Mesenteric fat pad (tissue), 1 donor: ENCODE measurements around the gene C6orf58. TPM values are rescaled to one million over a fixed set of nuclear protein-coding genes. Genes with fewer than 3 reads are reported as not detected.

Experiments used
- DNase-seq: peaks from one replicate; pipeline ENCODE4 v3.0.0-alpha.2; 2020; ENCODE audit warnings: low spot score
- long read RNA-seq: library from polyadenylated mRNA; unstranded; transcript quantifications from one replicate; pipeline ENCODE4 v2.0.0, GENCODE V29; 2020
- total RNA-seq: library from RNA; stranded (reverse); fragmentation: NEBNext Ultra II Directional; extraction: Animal tissue kit (Norgen Biotek cat#: 25700); gene quantifications from one replicate; pipeline ENCODE4 v1.2.1, GENCODE V29; 2021
- donor health status: DM: yes; HTN: yes; CAD: no.

The C6orf58 gene
- total RNA-seq = not detected
- long read RNA-seq = 0 reads

DNA sequence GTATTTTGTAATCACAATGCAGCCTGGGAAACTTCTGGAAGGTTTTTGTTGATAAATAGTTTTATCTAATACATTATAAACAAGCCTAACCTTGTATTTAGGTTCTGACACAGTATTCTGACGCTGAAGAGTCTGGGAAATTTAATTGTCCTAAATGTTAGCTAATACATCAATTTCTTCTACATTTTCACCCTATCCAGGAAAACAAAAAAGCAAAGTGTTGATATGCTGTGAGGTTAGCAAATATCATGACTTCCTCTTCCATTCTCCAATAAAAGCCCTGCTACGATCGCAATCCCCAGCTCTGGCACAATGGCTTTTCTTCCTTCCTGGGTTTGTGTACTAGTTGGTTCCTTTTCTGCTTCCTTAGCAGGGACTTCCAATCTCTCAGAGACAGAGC, at the start of gene C6orf58:
Gene C6orf58, plus strand, starts transcription at position 301 of the 400 bp plus-strand sequence. Its CDS starts 12 bp downstream, at position 313.
- no peak for DNase-seq

DNA sequence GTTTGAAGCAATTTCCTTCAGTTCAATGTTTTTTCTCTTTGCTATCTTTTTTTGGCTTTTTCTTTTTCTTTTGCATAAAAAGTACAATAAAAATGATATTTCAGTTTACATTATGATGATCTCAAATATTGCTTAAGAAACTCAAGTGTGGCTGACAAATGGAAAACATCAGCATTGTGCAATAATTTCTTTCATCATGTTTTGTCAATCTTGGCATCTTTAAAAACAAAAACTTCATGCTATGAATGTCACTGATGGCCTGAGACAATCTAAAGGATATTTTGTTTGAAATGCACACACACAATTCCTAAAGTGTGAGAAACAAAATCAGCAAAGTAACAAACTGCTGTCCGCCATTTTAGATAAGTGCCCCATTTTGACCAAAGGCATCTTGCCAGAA, 44.0 kb upstream of the C6orf58 start:
- DNase-seq = no peak

DNA sequence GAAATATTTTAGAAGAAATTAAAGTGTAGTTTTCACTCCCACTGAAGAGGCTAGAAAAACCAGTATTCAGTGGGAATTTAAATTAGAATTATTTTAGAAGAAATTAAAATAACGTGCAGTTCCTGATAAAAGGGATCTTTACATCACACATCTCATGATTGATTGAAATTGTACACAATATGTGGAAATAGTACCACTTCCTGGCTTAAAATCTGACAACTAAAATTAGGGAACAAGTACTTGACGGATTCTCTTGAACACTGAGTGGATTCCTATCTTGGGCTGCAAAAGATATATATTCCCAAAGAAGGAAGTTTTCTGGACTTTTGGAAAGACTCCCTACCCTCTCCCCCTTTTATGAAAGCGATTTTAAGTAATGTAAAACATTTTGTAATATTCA, 43.2 kb upstream of the C6orf58 start:
- DNase-seq = no peak

DNA sequence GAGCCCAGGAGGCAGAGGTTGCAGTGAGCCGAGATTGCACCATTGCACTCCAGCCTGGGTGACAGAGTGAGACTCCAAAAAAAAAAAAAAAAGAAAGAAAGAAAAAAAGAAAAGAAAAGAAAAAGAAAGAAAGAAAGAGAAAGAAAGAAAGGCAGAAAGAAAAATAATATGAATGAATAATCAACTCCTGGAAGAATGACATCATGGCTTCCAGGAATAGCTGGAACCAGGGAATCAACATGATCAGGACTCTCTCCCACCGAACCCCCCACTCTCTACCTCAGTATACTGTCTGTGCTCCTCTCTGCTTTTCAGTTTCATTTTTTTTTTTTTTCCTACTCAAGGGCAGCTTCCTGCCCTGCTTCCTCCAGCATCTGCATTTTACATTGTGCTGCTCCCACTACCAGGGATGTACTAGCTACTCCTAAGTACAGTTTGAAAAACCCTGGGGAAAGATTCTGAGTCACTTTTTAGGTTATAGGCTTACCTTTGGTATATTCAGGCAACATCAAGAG, 38.2 kb upstream of the C6orf58 start:
- DNase-seq = no peak

DNA sequence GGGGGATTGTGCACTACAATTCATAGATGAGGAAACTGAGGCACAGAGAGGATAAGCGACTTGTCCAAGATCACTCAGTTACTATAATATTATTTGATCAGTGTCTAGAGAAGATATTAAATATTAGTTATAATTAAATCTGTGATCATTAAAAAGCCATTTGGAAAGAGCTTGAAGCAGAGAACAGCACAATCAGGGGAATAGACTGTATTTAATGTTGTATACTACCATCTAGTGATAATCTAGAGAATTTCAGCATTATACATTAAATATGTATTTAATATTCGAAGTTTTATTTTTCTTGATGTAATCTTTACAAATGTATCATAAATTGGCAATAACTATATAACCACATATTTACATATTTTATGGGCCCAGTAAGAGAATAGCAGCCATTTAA, 37.7 kb upstream of the C6orf58 start:
- DNase-seq = no peak

DNA sequence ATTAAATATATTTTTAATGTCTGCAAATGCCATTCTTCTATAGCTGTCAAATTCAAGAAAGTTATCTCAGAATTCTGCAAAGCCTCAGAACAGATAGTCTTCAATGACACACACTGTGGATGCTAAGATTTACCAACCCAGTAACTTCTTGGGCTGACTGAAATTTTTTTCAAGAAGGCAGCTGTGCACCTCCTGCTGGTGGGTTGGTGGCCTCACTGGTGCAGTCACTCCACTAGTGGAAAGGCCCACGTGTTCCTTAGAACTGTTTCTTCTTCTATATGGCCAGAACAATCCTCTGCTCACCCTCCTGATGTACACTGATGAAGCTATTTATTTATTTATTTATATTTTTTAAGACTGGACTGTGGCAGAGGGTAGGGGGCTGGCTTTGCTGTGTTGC, 29.8 kb upstream of the C6orf58 start:
- DNase-seq = no peak

DNA sequence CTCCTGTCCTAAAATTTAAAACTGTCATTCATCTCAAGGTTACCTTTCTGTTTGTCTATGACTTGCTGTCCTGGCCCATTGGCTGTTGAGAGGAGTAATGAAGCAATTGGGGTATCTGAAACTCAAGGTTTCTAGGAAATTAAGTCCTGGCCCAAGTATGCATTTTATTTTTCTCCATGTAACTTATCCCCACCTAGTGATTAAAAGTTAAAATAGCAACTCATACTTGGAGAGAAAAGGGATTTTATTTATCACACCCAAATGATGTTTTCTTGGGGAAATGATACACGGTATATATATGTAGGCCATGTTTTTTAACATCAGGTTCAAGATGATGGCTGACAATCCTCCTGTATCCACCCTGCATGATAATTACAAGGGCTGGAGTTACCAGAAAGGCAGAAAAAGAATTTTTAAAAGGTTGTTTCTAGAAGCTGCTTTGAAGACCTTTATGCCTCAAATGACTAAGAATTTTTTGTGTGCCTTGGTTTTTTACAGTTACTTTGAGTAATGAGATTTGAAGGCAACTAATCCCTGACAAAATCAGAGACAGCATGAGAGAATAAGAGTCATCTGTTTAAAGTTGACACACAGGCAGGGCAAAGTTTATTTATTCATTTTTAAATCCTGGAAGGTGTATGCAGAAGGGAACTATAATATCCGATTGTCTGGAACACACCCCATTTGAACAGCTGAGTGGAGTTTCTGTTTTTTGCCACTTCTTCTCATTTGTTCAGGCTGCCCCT, 28.9 kb upstream of the C6orf58 start:
- no peak for DNase-seq

DNA sequence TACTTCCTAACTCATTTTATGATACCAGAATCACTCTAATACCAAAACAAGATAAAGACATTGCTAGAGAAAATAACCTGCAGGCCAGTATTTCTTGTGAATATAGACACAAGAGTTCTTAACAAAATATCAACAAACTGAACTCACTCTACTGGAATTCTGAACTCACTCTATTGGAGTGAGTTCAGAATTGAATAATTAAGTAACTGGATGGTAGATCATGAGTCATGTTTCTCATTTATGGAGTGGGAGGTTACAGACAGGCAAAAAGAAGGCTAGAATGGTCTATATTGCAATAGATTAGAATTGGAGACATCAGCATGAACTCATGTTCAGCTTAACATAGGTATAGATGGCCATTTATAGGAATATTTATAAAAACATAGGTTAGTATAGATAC, 26.6 kb upstream of the C6orf58 start:
- DNase-seq = no peak

DNA sequence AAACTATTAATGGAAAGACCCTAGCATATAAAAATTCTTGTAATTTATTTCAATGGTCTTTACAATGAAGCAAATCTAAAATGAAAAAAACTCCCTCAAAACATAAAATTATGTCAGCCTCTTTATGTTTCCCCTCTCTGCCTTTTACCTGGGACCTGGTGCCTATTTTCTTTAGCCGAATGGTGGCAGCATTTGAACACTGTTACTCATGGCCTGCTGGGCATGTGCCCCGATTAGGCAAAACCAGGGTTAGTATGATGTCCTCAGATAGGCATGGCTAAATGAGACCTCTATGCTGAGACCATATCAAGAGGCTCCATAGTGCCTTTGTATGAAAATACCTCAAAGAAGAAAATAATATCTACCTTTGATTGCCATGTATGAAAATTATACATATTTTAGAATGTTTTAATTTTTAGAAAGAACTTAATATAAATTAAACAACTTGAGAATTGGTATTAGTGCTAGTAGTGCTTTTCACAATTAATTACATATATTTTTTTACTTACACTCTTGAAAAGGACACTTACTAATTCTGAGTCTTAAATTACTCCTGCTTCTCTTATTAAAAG, 22.5 kb upstream of the C6orf58 start:
- DNase-seq = no peak

DNA sequence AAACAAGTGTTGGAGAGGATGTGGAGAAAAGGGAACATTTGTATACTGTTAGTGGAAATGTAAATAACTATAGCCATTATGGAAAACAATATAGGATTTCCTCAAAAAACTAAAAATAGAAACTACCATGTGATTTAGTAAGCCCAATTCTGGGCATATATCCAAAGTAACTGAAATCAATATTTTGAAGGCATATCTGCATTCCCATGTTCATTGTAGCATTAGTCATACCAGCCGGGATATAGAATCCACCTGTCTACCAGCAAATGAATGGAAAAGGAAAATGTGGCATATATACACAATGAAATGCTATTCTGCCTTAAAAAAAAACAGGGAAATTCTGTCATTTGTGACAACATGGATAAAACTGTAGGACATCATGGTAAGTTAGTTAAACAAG, 15.3 kb upstream of the C6orf58 start:
- no peak for DNase-seq

DNA sequence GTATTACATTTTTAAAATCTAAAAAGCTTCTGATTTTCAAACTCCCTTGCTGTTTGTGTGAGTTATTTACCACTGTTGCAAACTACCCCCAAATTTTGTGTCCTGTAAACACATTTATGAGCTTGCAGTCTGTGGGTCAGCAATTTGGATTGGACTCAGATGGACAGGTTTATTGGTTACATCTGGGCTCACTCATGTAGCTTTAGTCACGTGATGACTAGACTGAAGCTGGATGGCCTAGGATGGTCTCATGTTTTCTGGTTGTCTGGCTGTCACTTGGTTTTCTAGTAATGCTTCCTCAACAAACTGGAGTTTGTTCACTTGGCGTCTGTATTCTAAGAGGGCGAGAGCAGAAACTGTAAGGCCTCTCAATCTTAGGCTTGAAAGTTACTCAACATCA, 12.2 kb upstream of the C6orf58 start:
- DNase-seq = no peak

DNA sequence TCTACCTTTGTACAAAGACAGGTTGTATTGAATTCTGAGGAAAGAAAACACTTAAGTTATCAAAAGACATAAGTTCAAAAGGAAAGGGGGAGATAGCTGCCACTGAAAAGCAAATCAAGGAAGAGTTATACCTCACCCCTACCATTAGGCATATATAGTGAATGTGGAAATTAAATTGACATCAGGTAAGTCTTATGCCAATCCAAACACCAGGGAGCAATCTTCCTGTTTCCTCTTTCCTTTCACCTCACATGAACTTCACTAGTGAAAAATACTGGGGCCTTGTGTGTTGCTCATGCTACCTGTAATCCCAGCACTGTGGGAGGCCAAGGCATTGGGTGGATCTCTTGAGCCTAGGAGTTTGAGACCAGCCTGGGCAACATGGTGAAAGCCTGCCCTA, 10.9 kb upstream of the C6orf58 start:
- no peak for DNase-seq

DNA sequence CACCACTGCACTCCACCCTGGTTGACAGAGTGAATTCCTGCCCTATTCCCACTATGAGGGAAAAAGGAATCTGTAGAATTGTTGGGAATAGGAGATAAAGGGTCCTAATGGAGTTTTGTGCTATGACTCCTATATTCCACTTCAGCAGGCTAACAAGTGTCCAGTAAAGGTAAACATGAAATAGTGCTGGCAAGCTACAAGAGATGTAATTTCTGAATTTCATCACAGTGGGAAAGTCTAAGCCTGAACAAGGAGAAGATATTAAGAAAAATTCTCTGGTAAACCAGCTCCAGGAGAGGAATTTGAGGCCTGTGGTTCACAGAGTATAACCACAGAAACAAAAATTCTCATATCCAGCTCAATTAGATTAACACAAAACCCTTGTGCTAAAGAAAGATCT, 10.3 kb upstream of the C6orf58 start:
- no peak for DNase-seq

DNA sequence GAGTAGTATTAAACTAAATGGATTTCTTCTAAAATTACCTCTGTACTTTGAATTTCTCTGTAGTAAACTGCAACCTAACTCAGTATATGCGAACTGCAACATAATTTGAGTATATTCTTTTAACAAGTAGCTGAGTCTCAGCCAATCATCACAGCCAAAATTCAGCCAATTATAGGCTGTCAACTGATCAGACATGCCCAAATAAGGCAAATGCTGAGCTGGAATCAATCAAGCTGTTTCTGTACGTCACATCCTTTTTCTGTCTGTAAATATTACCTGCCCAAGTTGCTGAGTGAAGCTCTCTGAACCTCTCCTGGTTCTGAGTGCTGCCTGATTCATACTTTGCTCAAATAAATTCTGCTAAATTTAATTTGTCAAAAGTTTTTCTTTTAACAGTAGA, 9.5 kb upstream of the C6orf58 start:
- no peak for DNase-seq

DNA sequence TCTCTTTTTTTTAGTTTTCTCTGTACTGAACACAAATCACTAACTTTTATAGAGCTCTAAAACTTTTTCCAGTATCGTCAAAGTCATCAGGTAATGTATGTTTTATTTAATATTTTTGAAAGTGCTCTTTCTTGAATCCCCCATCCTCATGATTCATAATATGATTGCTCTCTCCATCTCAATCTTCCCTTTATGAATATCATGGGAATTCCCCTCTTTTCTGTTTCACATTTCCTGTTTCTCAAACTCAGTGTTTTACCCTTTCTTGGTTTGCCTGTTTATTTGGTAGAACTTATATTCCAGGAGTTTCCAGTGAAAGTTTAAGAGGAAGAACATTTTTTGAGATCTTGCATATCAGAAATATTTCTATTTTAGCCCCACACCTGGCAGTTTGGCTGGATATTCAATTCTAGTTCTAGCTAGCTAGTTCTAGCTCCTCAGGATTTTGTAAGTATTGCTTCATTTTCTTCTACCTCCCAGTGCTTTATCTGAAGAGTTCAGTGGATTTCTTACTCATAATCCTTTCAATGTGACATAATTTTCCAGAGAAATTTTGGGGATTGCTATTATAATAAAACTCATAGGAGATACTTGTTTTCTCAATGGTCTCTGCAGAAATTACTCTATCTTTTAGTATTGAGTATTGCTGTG, 6.1 kb upstream of the C6orf58 start:
- no peak for DNase-seq

DNA sequence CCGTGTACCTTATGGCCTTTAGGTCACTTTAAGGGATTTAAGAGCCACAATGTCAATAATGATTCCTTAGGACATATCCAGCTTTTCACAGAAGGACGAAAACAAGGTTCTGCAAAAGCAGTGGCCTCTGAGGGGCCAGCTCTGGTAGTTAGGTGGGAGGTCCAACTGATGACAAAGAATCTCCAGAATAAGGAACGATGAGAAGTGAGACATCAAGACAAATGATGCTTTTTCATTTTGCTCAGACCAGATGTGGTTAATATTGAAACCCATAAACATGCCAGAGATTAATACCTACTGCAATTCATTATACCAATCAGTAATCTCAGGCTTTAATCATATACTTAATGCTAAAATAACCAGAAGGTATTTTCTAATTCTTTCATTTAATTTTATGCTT, 1.9 kb downstream of the C6orf58 start:
- DNase-seq = no peak

DNA sequence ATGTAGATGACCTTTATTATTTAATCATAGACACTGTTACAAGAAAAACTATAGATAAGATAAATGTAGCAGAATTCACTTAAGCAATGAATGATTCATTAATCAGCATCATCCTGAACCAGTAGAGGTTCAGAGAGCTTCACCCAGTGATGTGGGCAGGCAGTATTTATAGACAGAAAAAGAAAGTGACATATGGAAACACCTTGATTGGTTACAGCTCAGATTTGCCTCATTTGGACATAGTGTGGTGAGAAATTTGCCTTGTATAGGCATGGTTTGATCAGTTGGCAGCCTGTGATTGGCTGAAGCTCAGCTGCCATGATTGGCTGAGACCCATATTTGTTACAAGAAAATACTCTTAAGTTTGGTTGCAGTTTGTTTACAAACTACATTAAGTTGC, 4.6 kb downstream of the C6orf58 start:
- DNase-seq = no peak

DNA sequence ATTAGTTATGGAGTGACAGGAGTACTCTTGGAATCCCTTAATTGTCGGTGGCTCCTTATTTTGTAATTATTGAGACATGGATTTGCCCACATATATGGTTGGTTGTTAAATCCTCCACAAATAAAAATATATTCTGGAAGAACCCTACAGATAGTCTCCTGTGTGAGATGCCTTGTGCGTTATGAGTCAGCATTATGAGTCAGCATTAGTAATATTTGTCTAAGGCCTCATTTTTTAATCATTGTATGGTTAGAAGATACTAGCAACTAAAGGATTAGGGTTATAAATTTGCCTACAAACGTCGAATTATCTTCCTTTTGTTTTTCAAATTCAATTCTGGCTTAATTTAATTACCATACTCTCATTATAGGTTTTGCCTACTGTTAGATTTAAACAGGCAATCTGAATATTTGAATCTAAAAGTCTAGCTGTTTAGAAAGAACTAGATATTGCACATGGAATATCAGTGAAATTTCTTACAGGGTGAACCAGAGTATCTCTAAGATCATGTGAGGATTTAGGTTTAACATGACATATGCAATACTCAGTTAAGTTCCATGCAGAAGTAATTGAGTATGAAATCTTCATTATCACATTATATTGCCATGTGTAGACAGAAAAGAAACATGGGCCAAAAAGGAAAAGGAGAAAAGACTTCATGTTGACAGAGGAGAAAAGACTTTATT, 5.9 kb downstream of the C6orf58 start:
- no peak for DNase-seq

DNA sequence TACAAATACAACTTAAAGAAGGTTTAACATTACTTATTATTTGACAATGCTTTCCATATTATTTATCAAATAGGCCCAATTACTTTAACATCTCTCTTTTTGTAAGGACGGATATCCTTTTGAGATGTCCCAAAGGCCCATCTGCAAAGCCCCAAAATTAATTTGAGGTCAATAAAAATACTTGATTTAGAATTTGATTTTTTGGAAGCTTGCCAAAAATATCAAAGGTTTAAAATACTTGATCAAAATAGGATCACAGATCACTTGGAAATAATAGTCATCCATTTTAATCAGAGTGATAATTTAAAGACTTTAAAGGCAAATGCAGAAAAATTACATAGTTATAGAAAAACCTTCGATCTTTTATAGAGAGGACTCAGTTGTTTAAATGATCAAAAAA, 8.1 kb downstream of the C6orf58 start:
- no peak for DNase-seq

DNA sequence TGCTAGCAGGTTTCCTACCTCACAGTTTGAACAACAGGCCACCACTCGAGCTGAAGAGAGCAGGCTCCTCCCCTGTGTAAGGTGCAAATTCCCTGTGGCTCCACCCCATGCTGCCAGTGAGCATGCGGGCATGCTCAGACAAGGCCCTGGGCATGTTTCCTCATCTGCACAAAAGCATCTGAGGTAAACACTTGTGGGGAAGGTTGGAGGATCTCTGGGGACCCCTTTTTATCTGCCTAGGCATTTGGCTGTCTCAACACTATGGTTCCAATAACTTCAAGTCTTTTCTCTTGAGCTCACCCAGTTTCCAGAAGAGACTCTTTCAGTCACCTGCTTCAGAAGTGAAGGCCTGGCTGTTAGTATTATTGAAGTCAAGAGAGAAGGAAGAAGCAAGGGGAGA, 9.4 kb downstream of the C6orf58 start:
- no peak for DNase-seq

DNA sequence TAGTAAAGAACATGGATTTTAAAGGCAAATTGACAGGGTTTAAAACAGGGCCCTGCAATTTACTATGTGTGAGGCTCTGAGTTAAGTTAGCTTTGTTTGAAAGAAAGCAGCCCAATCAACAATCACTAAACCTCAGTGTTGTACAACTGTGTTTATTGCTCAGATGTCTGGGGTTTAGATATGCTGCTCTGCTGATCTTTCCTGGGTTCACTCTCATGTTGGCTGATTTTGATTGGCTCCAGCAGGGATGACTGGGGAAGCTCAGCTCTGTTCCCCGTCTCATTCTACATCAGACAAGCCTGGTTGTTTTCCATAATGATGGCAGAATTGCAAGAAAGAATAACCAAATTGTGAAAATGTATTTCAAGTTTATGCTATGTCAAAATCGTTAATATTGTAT, 10.9 kb downstream of the C6orf58 start:
- DNase-seq = no peak

DNA sequence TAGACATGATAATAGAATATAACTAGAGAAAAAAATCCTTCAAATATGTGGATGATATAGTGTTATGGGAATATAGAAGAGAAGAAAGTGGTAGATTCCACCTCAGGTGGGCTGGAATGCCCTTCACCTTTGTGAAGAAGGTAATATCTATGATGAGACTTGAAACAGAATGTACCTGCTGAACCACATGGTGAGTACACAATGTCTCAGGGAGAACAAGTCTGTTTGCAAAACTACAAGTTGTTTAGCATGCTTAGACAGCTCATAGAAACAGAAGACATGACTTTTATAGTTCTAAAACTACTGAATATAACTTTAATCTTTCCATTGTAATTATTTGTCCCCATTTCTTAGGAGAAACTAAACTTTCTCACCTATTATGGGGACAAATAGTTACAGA, 12.2 kb downstream of the C6orf58 start:
- DNase-seq = no peak
